Measurements from ENCODE around the gene ZNF134. TPM values are rescaled to one million over a fixed set of nuclear protein-coding genes. Genes with fewer than 3 reads are reported as not detected.

ZNF134 gene
- total RNA-seq, result 15.4 and 19.0 TPM in 2 replicates

- peak; percentile 52 for DNase-seq (ENCODE audit: low read depth, low spot score)
Observed at GRCh38 chr19:57613941-57614743, at the start of gene ZNF134. Gene ZNF134 (plus strand): TSS chr19:57614242. CDS start chr19:57619469, 5,227 bp downstream.

- no peak for DNase-seq (ENCODE audit: low read depth, low spot score)
Observed at GRCh38 chr19:57566396-57567265, 47.4 kb upstream of the ZNF134 start.

DNA sequence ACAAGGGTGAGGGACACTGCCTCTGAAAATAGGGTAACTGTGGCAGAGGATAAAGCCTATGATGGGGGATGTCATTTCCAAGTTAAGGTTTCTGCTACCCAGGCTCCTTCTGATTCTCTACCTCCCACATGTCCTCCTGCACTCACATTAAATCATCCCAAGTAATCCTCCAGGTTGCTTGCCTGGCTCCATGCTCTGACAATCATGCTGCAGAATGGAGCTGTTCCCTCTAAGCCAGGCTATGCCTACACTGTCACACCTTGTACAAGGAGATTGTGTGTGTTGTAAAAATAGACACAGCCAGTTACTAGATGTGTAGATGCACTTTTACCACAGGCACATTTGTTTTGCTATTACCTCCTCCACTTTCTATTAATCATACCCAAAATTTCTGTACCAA lies 43.3 kb upstream of the ZNF134 start:
- no peak for DNase-seq (ENCODE audit: low read depth, low spot score)

- no peak for DNase-seq (ENCODE audit: low read depth, low spot score)
Observed at GRCh38 chr19:57572415-57572947, 41.6 kb upstream of the ZNF134 start.

DNA sequence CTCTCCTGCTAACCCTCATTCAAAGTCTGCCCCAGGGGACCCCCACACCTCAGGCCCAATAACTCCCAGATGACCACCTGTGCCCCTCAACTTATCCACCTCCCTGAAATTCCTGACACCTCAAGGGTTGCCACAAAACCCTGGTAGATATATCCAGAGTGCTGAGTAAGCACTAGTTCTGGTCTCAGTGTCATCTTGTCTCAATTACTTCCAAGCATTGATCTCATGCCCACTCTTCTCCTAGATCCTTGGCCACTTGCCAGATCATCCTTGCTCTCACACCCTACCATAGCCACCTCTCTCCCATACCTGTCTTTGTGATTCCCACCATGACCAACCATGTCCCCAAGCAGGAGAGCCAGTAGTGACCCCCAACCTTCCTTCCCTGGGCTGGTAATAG lies 37.4 kb upstream of the ZNF134 start:
- no peak for DNase-seq (ENCODE audit: low read depth, low spot score)

DNA sequence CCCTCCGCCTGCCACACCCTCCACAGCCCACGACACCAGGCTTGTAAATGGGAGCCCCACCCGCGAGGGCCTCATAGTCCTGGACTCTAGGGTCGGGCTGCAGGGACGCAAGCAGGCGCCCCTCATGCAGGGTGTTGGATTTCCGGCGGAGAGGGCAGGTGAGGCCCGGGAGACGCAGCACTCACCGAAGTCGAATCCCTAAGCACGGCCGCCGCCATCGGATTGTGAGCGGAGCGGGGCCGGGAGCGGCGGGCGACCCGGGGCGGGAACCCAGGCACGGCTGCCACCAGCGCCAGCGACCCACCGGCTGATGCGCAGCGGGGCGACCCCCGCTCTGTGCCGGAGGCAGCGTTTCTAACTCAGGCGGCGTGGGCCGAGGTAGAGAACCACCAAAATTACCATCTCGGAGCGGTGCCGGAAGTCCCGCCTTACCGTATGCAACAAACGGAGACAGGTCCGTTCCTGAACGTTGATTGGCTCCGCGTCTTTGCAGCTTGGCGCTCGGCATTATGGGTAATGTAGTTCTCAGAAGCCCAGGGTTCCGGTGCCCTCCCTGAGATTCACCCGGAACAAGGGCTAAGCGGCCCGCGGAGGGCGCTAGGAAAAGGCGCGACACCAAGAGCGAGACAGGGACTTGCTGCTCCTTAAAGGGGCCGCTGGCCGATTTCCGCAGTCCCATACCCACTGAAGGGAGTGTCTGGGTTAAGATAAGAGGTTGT lies 35.4 kb upstream of the ZNF134 start, which contains the start of gene ZNF416:
ZNF416 (minus strand) TSS at position 425 of the 719 bp plus-strand sequence; CDS start at position 218, 207 bp downstream.
- DNase-seq (ENCODE audit: low read depth, low spot score), result peak; percentile 92

- DNase-seq (ENCODE audit: low read depth, low spot score), result no peak
Observed at GRCh38 chr19:57583104-57583520, 30.9 kb upstream of the ZNF134 start.

GRCh38 chr19:57583521-57584416 lies 30.3 kb upstream of the ZNF134 start, which contains the start of gene ZIK1:
Gene ZIK1 (plus strand): TSS chr19:57584145. CDS start chr19:57584357, 212 bp downstream.
- DNase-seq (ENCODE audit: low read depth, low spot score), result peak; percentile 8

GRCh38 chr19:57587529-57587928 lies 26.5 kb upstream of the ZNF134 start:
- DNase-seq (ENCODE audit: low read depth, low spot score), result no peak

DNA sequence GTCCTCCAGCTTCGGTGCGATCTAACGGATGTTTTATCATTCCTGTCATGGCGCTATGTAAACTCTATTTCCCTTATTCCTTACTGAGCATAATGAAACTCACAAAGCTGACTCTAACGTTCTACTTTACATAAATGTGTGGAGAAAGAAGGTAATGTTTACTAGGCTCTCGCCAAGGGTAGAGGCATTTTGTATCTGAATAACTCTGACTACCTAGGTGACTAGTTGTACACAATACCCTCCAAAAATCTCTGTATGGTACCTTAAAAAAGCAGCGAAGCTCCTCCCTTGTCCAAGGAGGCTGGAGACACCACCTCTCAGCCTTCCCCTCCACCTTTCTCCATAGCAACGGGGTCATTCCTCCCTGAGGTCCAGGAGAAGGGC lies 14.7 kb upstream of the ZNF134 start:
- no peak for DNase-seq (ENCODE audit: low read depth, low spot score)

GRCh38 chr19:57599761-57600383 lies 14.2 kb upstream of the ZNF134 start, which contains the start of gene ZNF530:
Gene ZNF530 (plus strand): TSS chr19:57599885. CDS start chr19:57604346, 4,461 bp downstream.
- DNase-seq (ENCODE audit: low read depth, low spot score), result peak; percentile 64

- DNase-seq (ENCODE audit: low read depth, low spot score), result no peak
Observed at GRCh38 chr19:57606931-57607330, 7.1 kb upstream of the ZNF134 start.

- DNase-seq (ENCODE audit: low read depth, low spot score), result no peak
Observed at GRCh38 chr19:57611113-57611512, 2.9 kb upstream of the ZNF134 start.

- no peak for DNase-seq (ENCODE audit: low read depth, low spot score)
Observed at GRCh38 chr19:57615346-57615745, 1.3 kb downstream of the ZNF134 start.

DNA sequence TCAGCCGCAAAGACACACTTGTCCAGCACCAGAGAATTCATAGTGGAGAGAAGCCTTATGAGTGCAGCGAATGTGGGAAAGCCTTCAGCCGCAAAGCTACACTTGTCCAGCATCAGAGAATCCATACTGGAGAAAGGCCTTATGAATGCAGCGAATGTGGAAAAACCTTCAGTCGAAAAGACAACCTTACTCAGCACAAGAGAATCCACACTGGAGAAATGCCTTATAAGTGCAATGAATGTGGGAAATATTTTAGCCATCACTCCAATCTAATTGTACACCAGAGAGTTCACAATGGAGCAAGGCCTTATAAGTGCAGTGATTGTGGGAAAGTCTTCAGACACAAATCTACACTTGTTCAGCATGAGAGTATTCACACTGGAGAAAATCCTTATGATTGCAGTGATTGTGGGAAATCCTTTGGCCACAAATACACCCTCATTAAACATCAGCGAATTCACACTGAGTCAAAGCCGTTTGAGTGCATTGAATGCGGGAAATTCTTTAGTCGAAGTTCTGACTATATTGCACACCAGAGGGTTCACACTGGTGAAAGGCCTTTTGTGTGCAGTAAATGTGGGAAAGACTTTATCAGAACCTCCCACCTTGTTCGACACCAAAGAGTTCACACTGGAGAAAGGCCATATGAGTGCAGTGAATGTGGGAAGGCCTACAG lies 6.8 kb downstream of the ZNF134 start:
- no peak for DNase-seq (ENCODE audit: low read depth, low spot score)

GRCh38 chr19:57623091-57623490 lies 9.0 kb downstream of the ZNF134 start:
- no peak for DNase-seq (ENCODE audit: low read depth, low spot score)

DNA sequence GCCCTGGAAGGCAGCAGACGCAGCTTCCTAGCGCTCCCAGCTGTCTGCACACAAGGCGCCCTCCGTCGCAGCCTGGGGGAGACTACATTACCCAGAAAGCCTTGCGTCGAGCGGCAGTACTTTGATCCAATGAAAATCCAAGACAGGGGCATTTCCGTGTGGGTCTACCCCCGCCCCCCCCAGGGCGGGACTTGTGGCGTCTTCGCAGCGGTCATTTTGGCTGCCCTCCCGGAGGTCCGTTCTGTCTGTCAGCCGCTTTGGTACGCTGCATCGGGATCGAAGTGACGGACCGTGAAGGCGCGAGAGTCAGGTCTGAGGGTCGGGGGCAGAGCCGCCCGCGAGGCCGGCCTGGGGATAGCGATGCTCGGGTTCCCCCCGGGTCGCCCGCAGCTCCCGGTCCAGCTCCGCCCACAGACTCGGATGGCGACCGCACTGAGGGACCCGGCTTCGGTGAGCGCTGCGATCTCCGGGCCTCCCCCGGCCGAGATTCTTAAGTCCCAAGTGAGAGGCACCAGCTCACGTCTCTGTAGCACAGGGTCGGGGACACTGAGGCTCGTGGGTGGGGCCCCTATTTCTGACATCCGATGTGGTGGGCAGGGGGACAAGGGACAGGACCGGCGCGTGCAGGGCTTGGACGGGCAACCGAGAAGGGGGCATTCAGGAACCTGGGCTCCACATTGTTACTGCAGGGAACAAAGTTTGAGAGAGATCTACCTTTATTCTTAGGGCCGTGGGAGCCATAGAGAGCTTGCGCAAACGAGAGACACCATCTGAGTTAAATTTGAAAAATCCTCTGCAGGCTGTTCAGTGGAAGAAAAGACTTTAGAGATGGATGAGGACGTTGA lies 19.2 kb downstream of the ZNF134 start, which contains the start of gene ZNF211:
ZNF211 (plus strand) TSS at position 182 of the 845 bp plus-strand sequence; CDS start at position 361, 179 bp downstream.
- DNase-seq (ENCODE audit: low read depth, low spot score), result peak; percentile 75

- no peak for DNase-seq (ENCODE audit: low read depth, low spot score)
Observed at GRCh38 chr19:57633832-57634131, 19.7 kb downstream of the ZNF134 start.

All from pulmonary artery endothelial cell (primary cell).